Activated naive CD4-positive, alpha-beta T cell treated with anti-CD3 and anti-CD28 coated beads, Interleukin-2, amount 50 U/mL, for 24 hours (primary cell): ENCODE data around the gene WRAP73.

ENCODE experiments used
- H3K27ac Mint-ChIP-seq: one replicate; pipeline ENCODE4 v1.8.0; 2021; ENCODE audit warnings: mild to moderate bottlenecking, mixed read lengths
- H3K27me3 Mint-ChIP-seq: one replicate; pipeline ENCODE4 v1.8.0; 2021; ENCODE audit warnings: mixed read lengths
- H3K36me3 Mint-ChIP-seq: one replicate; pipeline ENCODE4 v1.8.0; 2021; ENCODE audit warnings: mixed read lengths
- H3K4me1 Mint-ChIP-seq: one replicate; pipeline ENCODE4 v1.8.0; 2021; ENCODE audit warnings: mixed read lengths
- H3K4me3 Mint-ChIP-seq: one replicate; pipeline ENCODE4 v1.8.0; 2021; ENCODE audit warnings: mild to moderate bottlenecking, mixed read lengths
- H3K9me3 Mint-ChIP-seq: one replicate; pipeline ENCODE4 v1.8.0; 2021; ENCODE audit warnings: mixed read lengths

WRAP73 gene

GRCh38 chr1:3607703-3608065 is 42.2 kb downstream of the WRAP73 start:
- peaks cover 9% of the 10 kb centered on the region for H3K4me1 Mint-ChIP-seq
- peaks cover 3% of the 10 kb centered on the region for H3K27me3 Mint-ChIP-seq
- no peak overlapping the region for H3K4me3 Mint-ChIP-seq
- no peaks in the 10 kb centered on the region for H3K9me3 Mint-ChIP-seq
- no peaks in the 10 kb centered on the region for H3K36me3 Mint-ChIP-seq
- no peak overlapping the region for H3K27ac Mint-ChIP-seq

GRCh38 chr1:3606779-3607702 is 42.9 kb downstream of the WRAP73 start:
- Mint-ChIP-seq H3K27me3 (peaks cover 3% of the 10 kb centered on the region), H3K36me3 (no peaks in the 10 kb centered on the region), H3K27ac (no peak overlapping the region), H3K4me3 (no peak overlapping the region), H3K9me3 (no peaks in the 10 kb centered on the region), H3K4me1 (peaks cover 9% of the 10 kb centered on the region)

GRCh38 chr1:3604997-3605823 is 44.7 kb downstream of the WRAP73 start:
- Mint-ChIP-seq H3K36me3 (no peaks in the 10 kb centered on the region), H3K4me1 (no peaks in the 10 kb centered on the region), H3K27me3 (no peaks in the 10 kb centered on the region), H3K27ac (no peak overlapping the region), H3K9me3 (no peaks in the 10 kb centered on the region), H3K4me3 (no peak overlapping the region)

- Mint-ChIP-seq H3K36me3 (no peaks in the 10 kb centered on the region), H3K27me3 (no peaks in the 10 kb centered on the region), H3K4me3 (no peak overlapping the region), H3K27ac (no peak overlapping the region), H3K9me3 (no peaks in the 10 kb centered on the region), H3K4me1 (no peaks in the 10 kb centered on the region)
Observed at GRCh38 chr1:3604468-3604974, 45.4 kb downstream of the WRAP73 start.

GRCh38 chr1:3603571-3604467 is 46.1 kb downstream of the WRAP73 start:
- H3K4me3 Mint-ChIP-seq, result no peak overlapping the region
- H3K36me3 Mint-ChIP-seq, result no peaks in the 10 kb centered on the region
- H3K4me1 Mint-ChIP-seq, result peaks cover 4% of the 10 kb centered on the region
- H3K9me3 Mint-ChIP-seq, result no peaks in the 10 kb centered on the region
- no peak overlapping the region for H3K27ac Mint-ChIP-seq
- no peaks in the 10 kb centered on the region for H3K27me3 Mint-ChIP-seq

- no peak overlapping the region for H3K4me3 Mint-ChIP-seq
- peaks cover 7% of the 10 kb centered on the region for H3K4me1 Mint-ChIP-seq
- no peaks in the 10 kb centered on the region for H3K36me3 Mint-ChIP-seq
- H3K9me3 Mint-ChIP-seq, result no peaks in the 10 kb centered on the region
- no peaks in the 10 kb centered on the region for H3K27me3 Mint-ChIP-seq
- no peak overlapping the region for H3K27ac Mint-ChIP-seq
Observed at GRCh38 chr1:3603156-3603555, 46.7 kb downstream of the WRAP73 start.

GRCh38 chr1:3602375-3602774 is 47.5 kb downstream of the WRAP73 start:
- Mint-ChIP-seq H3K4me3 (no peak overlapping the region), H3K27ac (no peak overlapping the region), H3K9me3 (no peaks in the 10 kb centered on the region), H3K36me3 (no peaks in the 10 kb centered on the region), H3K27me3 (no peaks in the 10 kb centered on the region), H3K4me1 (peaks cover 15% of the 10 kb centered on the region)

- Mint-ChIP-seq H3K4me3 (no peak overlapping the region), H3K9me3 (no peaks in the 10 kb centered on the region), H3K27me3 (no peaks in the 10 kb centered on the region), H3K27ac (no peak overlapping the region), H3K4me1 (peaks cover 20% of the 10 kb centered on the region), H3K36me3 (no peaks in the 10 kb centered on the region)
Observed at GRCh38 chr1:3601743-3602142, 48.2 kb downstream of the WRAP73 start.

- no peak overlapping the region for H3K4me3 Mint-ChIP-seq
- no peak overlapping the region for H3K27ac Mint-ChIP-seq
- H3K9me3 Mint-ChIP-seq, result no peaks in the 10 kb centered on the region
- peaks cover 20% of the 10 kb centered on the region for H3K4me1 Mint-ChIP-seq
- H3K27me3 Mint-ChIP-seq, result no peaks in the 10 kb centered on the region
- H3K36me3 Mint-ChIP-seq, result no peaks in the 10 kb centered on the region
Observed at GRCh38 chr1:3600354-3600753, 49.5 kb downstream of the WRAP73 start.

- no peaks in the 10 kb centered on the region for H3K36me3 Mint-ChIP-seq
- H3K27me3 Mint-ChIP-seq, result no peaks in the 10 kb centered on the region
- H3K4me3 Mint-ChIP-seq, result no peak overlapping the region
- H3K9me3 Mint-ChIP-seq, result no peaks in the 10 kb centered on the region
- peaks cover 20% of the 10 kb centered on the region for H3K4me1 Mint-ChIP-seq
- H3K27ac Mint-ChIP-seq, result no peak overlapping the region
Observed at GRCh38 chr1:3599816-3600215, 50.1 kb downstream of the WRAP73 start.

- H3K36me3 Mint-ChIP-seq, result no peaks in the 10 kb centered on the region
- H3K27ac Mint-ChIP-seq, result no peak overlapping the region
- no peak overlapping the region for H3K4me3 Mint-ChIP-seq
- H3K4me1 Mint-ChIP-seq, result peaks cover 20% of the 10 kb centered on the region
- H3K9me3 Mint-ChIP-seq, result no peaks in the 10 kb centered on the region
- H3K27me3 Mint-ChIP-seq, result no peaks in the 10 kb centered on the region
Observed at GRCh38 chr1:3599286-3599811, 50.6 kb downstream of the WRAP73 start.

- no peaks in the 10 kb centered on the region for H3K36me3 Mint-ChIP-seq
- peaks cover 20% of the 10 kb centered on the region for H3K4me1 Mint-ChIP-seq
- H3K4me3 Mint-ChIP-seq, result peak overlapping the region; percentile 68
- no peaks in the 10 kb centered on the region for H3K9me3 Mint-ChIP-seq
- H3K27ac Mint-ChIP-seq, result no peak overlapping the region
- no peaks in the 10 kb centered on the region for H3K27me3 Mint-ChIP-seq
Observed at GRCh38 chr1:3598522-3599285, 51.2 kb downstream of the WRAP73 start.

GRCh38 chr1:3598051-3598491 is 51.8 kb downstream of the WRAP73 start:
- no peaks in the 10 kb centered on the region for H3K36me3 Mint-ChIP-seq
- H3K27me3 Mint-ChIP-seq, result no peaks in the 10 kb centered on the region
- peaks cover 20% of the 10 kb centered on the region for H3K4me1 Mint-ChIP-seq
- no peak overlapping the region for H3K27ac Mint-ChIP-seq
- H3K4me3 Mint-ChIP-seq, result peak overlapping the region; percentile 68
- H3K9me3 Mint-ChIP-seq, result no peaks in the 10 kb centered on the region

GRCh38 chr1:3597599-3597964 is 52.3 kb downstream of the WRAP73 start:
- Mint-ChIP-seq H3K27me3 (no peaks in the 10 kb centered on the region), H3K4me1 (peaks cover 20% of the 10 kb centered on the region), H3K9me3 (no peaks in the 10 kb centered on the region), H3K36me3 (no peaks in the 10 kb centered on the region), H3K4me3 (peak overlapping the region; percentile 68), H3K27ac (peak overlapping the region; percentile 88)
